CD4-positive, alpha-beta T cell (primary cell): ENCODE measurements around the gene MAP3K20. TPM values are rescaled to one million over a fixed set of nuclear protein-coding genes. Genes with fewer than 3 reads are reported as not detected.

Experiments
- ATAC-seq: fragments of 200-7000 bp; cut with Tn5 transposase; one replicate; pipeline ENCODE4 v1.10.0; 2022; ENCODE audit warnings: mild to moderate bottlenecking; ENCODE audit not compliant: poor library complexity
- CTCF ChIA-PET: fragments of 350-600 bp; sonication (Branson Sonifier 250); formaldehyde crosslinking; loops from one replicate; lab custom pipeline; 2021; ENCODE audit warnings: antibody characterized with exemption, inconsistent platforms; lab: Charles Lee
- POLR2A ChIA-PET: fragments of 350-600 bp; sonication (Branson Sonifier 250); formaldehyde crosslinking; loops from one replicate; lab custom pipeline; 2021; ENCODE audit warnings: antibody characterized with exemption, inconsistent platforms; lab: Charles Lee
- DNase-seq, 14 experiments: peaks; one replicate each; pipeline ENCODE4 v3.0.0-alpha.2; 2013 to 2020; ENCODE audit warnings: mixed read lengths in 2 of 14
- H3K27ac ChIP-seq, 2 donors: one replicate each; pipeline versions ENCODE4 v1.5.1 to v1.7.0; 2013; ENCODE audit warnings: low read length in 2 of 2, low read depth in 1 of 2, mild to moderate bottlenecking in 1 of 2
- H3K27me3 ChIP-seq, 2 experiments: 1 replicate in 1 of 2; 2 replicates in 1 of 2; pipeline versions ENCODE4 v1.6.1 to v1.7.0; 2013; ENCODE audit warnings: low read length in 2 of 2, control low read depth in 1 of 2, mild to moderate bottlenecking in 1 of 2, moderate library complexity in 1 of 2; ENCODE audit not compliant: insufficient read depth in 2 of 2, control insufficient read depth in 1 of 2
- H3K36me3 ChIP-seq: one replicate; pipeline ENCODE4 v1.6.1; 2013; ENCODE audit warnings: low read length, control low read depth; ENCODE audit not compliant: insufficient read depth
- H3K4me1 ChIP-seq: one replicate; pipeline ENCODE4 v1.6.1; 2013; ENCODE audit warnings: low read length, control low read depth; ENCODE audit not compliant: insufficient read depth
- H3K4me3 ChIP-seq: one replicate; pipeline ENCODE4 v1.5.1; 2013; ENCODE audit warnings: mild to moderate bottlenecking, low read length, moderate library complexity
- H3K9me3 ChIP-seq, 2 experiments: 1 replicate in 1 of 2; 2 replicates in 1 of 2; pipeline versions ENCODE4 v1.6.1 to v1.7.0; 2013; ENCODE audit warnings: low read length in 2 of 2, mild to moderate bottlenecking in 2 of 2, control low read depth in 1 of 2, moderate library complexity in 1 of 2; ENCODE audit not compliant: control insufficient read depth in 1 of 2, insufficient read depth in 1 of 2
- H3K27ac Mint-ChIP-seq: one replicate; pipeline ENCODE4 v1.8.0; 2020; ENCODE audit warnings: mixed read lengths
- H3K27me3 Mint-ChIP-seq: one replicate; pipeline ENCODE4 v1.8.0; 2021; ENCODE audit warnings: mixed read lengths
- H3K36me3 Mint-ChIP-seq: one replicate; pipeline ENCODE4 v1.8.0; 2021; ENCODE audit warnings: low read depth, mixed read lengths
- H3K4me1 Mint-ChIP-seq: one replicate; pipeline ENCODE4 v1.8.0; 2021; ENCODE audit warnings: low read depth, mixed read lengths
- H3K4me3 Mint-ChIP-seq: one replicate; pipeline ENCODE4 v1.8.0; 2020; ENCODE audit warnings: mild to moderate bottlenecking, mixed read lengths
- H3K9me3 Mint-ChIP-seq: one replicate; pipeline ENCODE4 v1.8.0; 2020; ENCODE audit warnings: mixed read lengths
- intact Hi-C, 2 experiments: fragments of 100-400 bp; cut with DNase I in 1 of 2; cut with micrococcal nuclease in 1 of 2; formaldehyde crosslinking; loops; one replicate each; pipeline versions ENCODE4 v1.15.1 to v1.9.0; 2023 to 2025; cut with DNase I, micrococcal nuclease
- total RNA-seq, 174 experiments: library from RNA in 2 of 174; stranded (reverse) in 2 of 174; gene quantifications; one replicate each; pipeline ENCODE4 v1.2.3 and lab custom pipeline; 2021 to 2026
- TF ChIP-seq, protein P1 (sequence below): fragments of 200-600 bp; IDR thresholded peaks from one replicate; pipeline ENCODE4 v1.8.0; 2022; ENCODE audit warnings: antibody characterized with exemption, mild to moderate bottlenecking

Gene MAP3K20
- total RNA-seq, 2 experiments from 2014 or later = 0.36 to 0.39 TPM

DNA sequence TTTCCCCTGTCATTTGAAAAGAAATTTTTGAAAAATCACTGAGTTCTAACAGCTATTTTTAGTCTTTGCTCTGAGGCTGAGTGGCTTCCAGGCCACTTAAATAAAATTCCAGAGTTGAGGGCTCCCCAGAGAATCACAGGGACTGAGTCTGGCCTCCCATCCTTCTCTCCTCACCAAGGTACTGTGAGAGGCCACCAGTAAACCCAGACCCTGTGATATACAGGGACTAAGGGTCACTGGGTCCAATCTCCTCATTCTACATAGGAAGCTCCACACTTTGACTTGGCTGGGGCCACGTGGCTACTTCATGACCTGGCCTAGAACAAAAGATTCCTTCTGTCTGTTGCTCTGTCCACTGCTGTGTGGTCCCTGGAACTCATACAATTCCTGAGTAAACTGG lies 155.8 kb downstream of the MAP3K20 start:
- H3K36me3 ChIP-seq = no peaks in the 10 kb centered on the region
- no peak for DNase-seq
- ChIA-PET POLR2A (no interaction called here), CTCF (interaction anchor here (0.8 kb wide), 1 partner anchor 13 kb away, joined by 3 read pairs; no protein-coding TSS in a partner anchor)
- Mint-ChIP-seq H3K27ac (no peak overlapping the region), H3K36me3 (no peaks in the 10 kb centered on the region), H3K4me3 (no peak overlapping the region), H3K27me3 (peaks cover 5% of the 10 kb centered on the region), H3K4me1 (peaks cover 9% of the 10 kb centered on the region), H3K9me3 (no peaks in the 10 kb centered on the region)
- H3K27me3 ChIP-seq = no peaks in the 10 kb centered on the region
- TF ChIP-seq, protein P1, sequence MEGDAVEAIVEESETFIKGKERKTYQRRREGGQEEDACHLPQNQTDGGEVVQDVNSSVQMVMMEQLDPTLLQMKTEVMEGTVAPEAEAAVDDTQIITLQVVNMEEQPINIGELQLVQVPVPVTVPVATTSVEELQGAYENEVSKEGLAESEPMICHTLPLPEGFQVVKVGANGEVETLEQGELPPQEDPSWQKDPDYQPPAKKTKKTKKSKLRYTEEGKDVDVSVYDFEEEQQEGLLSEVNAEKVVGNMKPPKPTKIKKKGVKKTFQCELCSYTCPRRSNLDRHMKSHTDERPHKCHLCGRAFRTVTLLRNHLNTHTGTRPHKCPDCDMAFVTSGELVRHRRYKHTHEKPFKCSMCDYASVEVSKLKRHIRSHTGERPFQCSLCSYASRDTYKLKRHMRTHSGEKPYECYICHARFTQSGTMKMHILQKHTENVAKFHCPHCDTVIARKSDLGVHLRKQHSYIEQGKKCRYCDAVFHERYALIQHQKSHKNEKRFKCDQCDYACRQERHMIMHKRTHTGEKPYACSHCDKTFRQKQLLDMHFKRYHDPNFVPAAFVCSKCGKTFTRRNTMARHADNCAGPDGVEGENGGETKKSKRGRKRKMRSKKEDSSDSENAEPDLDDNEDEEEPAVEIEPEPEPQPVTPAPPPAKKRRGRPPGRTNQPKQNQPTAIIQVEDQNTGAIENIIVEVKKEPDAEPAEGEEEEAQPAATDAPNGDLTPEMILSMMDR = no peak
- no peak overlapping the region for H3K27ac ChIP-seq
- ATAC-seq = no peak
- no peak overlapping the region for H3K4me3 ChIP-seq
- no peaks in the 10 kb centered on the region for H3K9me3 ChIP-seq
- intact Hi-C loops = no loop called here
- no peaks in the 10 kb centered on the region for H3K4me1 ChIP-seq

DNA sequence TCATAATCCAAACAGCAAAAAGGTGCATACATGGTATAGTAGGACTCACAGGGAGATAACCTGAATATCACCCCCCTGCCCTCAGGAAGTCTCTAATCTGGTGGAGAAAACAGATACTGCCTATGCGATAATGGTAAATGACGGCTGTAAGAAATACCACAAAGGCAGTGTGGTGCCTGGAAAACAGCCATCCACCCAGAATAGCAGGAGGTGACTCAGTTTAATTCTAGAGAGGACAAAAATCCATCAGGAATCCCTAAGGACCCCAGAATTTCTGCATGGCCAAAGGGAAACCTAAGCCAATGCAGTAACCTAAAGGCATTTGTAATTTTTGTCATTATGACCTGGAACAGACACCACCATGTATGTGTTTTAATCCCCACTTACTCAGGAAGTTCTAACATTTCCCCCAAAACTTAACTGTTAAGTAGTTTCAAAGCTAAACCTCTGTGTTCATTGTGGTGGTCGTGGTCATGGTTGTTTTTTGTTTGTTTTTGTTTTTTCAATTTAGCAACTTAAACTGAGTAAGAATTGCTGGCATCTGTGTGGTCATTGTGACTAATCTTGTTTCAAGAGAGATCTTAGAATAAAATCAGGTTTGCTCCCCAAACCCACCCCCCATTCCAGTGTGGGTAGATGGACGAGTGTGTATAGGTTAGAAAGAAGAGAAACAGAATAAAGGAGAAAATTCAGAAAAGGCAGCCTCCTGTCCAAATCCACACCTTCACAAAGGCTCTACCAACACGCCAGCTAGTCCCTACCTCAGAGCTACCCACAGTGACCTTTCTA lies 157.5 kb downstream of the MAP3K20 start:
- Histone ChIP-seq H3K36me3 (no peaks in the 10 kb centered on the region), H3K4me3 (no peak overlapping the region), H3K27me3 (no peaks in the 10 kb centered on the region), H3K9me3 (no peaks in the 10 kb centered on the region), H3K27ac (no peak overlapping the region), H3K4me1 (no peaks in the 10 kb centered on the region)
- intact Hi-C loops = no loop called here
- ATAC-seq = no peak
- peaks cover 3% of the 10 kb centered on the region for H3K27me3 Mint-ChIP-seq
- TF ChIP-seq, protein P1 = no peak
- peaks cover 9% of the 10 kb centered on the region for H3K4me1 Mint-ChIP-seq
- POLR2A ChIA-PET = no interaction called here
- H3K36me3 Mint-ChIP-seq = no peaks in the 10 kb centered on the region
- H3K4me3 Mint-ChIP-seq = no peak overlapping the region
- CTCF ChIA-PET = no interaction called here
- H3K27ac Mint-ChIP-seq = no peak overlapping the region
- DNase-seq = no peak
- no peaks in the 10 kb centered on the region for H3K9me3 Mint-ChIP-seq

- TF ChIP-seq, protein P1 = no peak
- Histone ChIP-seq H3K4me1 (no peaks in the 10 kb centered on the region), H3K36me3 (no peaks in the 10 kb centered on the region), H3K27ac (no peak overlapping the region), H3K4me3 (no peak overlapping the region), H3K9me3 (no peaks in the 10 kb centered on the region), H3K27me3 (no peaks in the 10 kb centered on the region)
- CTCF ChIA-PET = no interaction called here
- POLR2A ChIA-PET = no interaction called here
- Mint-ChIP-seq H3K27me3 (no peaks in the 10 kb centered on the region), H3K36me3 (no peaks in the 10 kb centered on the region), H3K4me3 (no peak overlapping the region), H3K9me3 (no peaks in the 10 kb centered on the region), H3K4me1 (peaks cover 5% of the 10 kb centered on the region), H3K27ac (no peak overlapping the region)
- ATAC-seq (no peak), DNase-seq (no peak)
- intact Hi-C loops = no loop called here
These were observed 160.5 kb downstream of the MAP3K20 start for GRCh38 chr2:173235947-173236803.
